ENCODE data around the gene PSMB1.

The PSMB1 gene
- long read RNA-seq, donor 1, transcript PSMB1-201 (6 exons, 928 nt) = major isoform, 188 of 253 reads
- long read RNA-seq, donor 1, transcript PSMB1-202 (5 exons, 1,939 nt) = minor isoform, 21 of 253 reads
- long read RNA-seq, donor 1, partial matches to known transcripts = 23 of 253 reads
- long read RNA-seq, donor 1, other reads (novel, unspliced or antisense) = 21 of 253 reads
- long read RNA-seq, donor 2, transcript PSMB1-201 (6 exons, 928 nt) = major isoform, 90 of 107 reads
- long read RNA-seq, donor 2, partial matches to known transcripts = 5 of 107 reads
- long read RNA-seq, donor 2, other reads (novel, unspliced or antisense) = 9 of 107 reads
- long read RNA-seq, donor 3, transcript PSMB1-201 (6 exons, 928 nt) = major isoform, 59 of 63 reads
- long read RNA-seq, donor 3, partial matches to known transcripts = 0 of 63 reads
- long read RNA-seq, donor 3, other reads (novel, unspliced or antisense) = 0 of 63 reads
- long read RNA-seq, donor 4, transcript PSMB1-202 (5 exons, 1,939 nt) = minor isoform, 16 of 152 reads
- long read RNA-seq, donor 4, transcript PSMB1-201 (6 exons, 928 nt) = major isoform, 115 of 152 reads
- long read RNA-seq, donor 4, partial matches to known transcripts = 14 of 152 reads
- long read RNA-seq, donor 4, other reads (novel, unspliced or antisense) = 7 of 152 reads
- long read RNA-seq, donor 5, transcript PSMB1-202 (5 exons, 1,939 nt) = minor isoform, 14 of 183 reads
- long read RNA-seq, donor 5, transcript PSMB1-201 (6 exons, 928 nt) = major isoform, 146 of 183 reads
- long read RNA-seq, donor 5, partial matches to known transcripts = 7 of 183 reads
- long read RNA-seq, donor 5, other reads (novel, unspliced or antisense) = 16 of 183 reads
- long read RNA-seq, donor 6, transcript PSMB1-201 (6 exons, 928 nt) = major isoform, 97 of 152 reads
- long read RNA-seq, donor 6, partial matches to known transcripts = 42 of 152 reads
- long read RNA-seq, donor 6, other reads (novel, unspliced or antisense) = 9 of 152 reads
- long read RNA-seq, donor 7, transcript PSMB1-202 (5 exons, 1,939 nt) = minor isoform, 18 of 238 reads
- long read RNA-seq, donor 7, transcript PSMB1-201 (6 exons, 928 nt) = major isoform, 156 of 238 reads
- long read RNA-seq, donor 7, partial matches to known transcripts = 34 of 238 reads
- long read RNA-seq, donor 7, other reads (novel, unspliced or antisense) = 30 of 238 reads
- long read RNA-seq, donor 8, transcript PSMB1-201 (6 exons, 928 nt) = major isoform, 104 of 127 reads
- long read RNA-seq, donor 8, transcript PSMB1-202 (5 exons, 1,939 nt) = minor isoform, 8 of 127 reads
- long read RNA-seq, donor 8, partial matches to known transcripts = 7 of 127 reads
- long read RNA-seq, donor 8, other reads (novel, unspliced or antisense) = 8 of 127 reads

DNA sequence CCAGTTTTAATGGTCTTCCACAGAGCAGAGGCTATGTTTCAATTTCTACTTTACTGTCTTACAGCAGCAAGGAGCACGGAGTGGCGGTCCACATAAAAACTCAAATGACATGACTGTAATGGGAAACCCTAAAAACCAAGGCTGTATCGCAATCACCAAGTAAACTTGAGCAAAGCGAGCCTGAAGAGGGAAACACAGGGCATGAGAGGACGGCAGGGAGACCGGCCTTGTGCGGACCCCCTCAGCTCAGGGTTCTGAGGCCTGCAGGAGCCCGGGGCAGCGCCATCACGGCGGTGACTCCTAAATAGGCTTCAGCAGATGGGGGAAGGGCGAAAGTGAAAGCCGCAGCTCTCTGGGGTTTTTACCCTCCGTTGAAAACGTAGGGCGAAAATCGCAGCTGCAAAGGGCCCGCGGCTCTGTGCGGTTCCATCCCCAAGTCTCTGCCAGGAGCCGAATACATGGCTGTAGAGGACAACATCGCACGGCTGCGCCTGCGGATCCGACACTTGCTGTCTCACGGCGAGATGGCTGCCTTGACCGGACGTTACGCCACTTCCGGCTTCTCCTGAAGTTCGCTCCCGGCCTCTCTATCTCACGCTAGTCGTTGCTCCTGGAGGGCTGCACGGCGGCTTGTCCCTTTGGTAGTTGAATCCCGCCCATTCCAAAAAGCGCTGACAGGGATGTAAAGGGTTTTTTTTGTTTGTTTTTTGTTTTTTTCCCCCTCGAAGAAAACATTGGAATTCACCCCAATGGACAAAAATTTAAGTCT lies at the start of gene PSMB1:
TSS of gene PSMB1 (minus strand) at position 543 of the 769 bp plus-strand sequence. CDS start at position 478, 65 bp downstream.
- peak; percentile 97 for DNase-seq

DNA sequence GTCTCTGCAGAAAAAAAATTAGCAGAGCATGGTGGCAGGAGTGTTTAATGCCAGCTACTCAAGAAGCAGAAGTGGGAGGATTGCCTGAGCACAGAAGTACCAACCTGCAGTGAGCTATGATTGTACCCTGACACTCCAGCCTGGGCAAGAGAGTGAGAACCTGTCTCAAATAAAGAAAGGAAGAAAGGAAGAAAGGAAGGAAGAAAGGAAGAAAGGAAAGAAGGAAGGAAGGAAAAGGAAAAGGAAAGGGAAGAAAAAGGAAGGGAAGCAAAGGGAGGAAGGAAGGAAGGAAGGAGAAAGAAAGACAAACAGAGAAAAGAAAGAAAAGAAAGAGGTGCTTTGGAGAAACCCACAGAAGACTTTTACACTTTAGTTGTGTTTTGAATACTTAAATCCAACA lies 44.2 kb upstream of the PSMB1 start:
- no peak for DNase-seq

DNA sequence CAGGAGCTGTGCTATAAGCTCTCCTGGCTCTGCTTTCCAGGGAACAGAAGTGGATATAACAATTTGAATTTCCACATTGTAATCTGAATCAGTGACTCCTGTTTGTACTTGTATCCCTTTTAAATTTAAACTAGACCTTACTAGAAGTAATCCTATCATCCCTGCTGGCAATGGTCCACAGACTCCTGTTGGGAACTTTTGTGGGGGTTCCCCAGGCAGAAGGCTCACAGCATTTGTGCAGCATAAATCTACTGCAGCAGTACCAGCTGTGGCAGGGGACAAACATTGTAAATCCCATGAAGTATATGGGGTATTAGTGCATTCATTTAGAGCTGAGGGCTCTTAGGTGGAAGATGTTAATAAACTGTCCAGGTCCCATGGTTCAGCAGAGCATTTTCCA lies 43.3 kb upstream of the PSMB1 start:
- no peak for DNase-seq

DNA sequence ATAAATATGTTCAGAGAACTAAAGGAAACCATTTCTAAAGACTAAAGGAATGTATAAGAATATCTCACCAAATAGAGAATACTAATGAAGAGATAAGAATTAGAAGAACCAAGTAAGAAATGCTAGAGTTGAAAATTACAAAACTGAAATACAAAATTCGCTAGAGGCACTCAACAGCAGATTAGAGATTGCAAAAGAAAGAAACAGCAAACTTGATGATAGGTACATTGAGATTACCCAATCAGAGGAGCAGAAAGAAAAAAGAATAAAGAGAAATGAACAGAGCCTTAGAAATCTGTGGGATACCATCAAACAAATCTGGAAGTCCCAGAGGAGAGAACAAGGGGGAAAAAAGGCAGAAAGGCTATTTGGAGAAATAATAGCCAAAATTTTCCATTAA lies 37.6 kb upstream of the PSMB1 start:
- DNase-seq = no peak

DNA sequence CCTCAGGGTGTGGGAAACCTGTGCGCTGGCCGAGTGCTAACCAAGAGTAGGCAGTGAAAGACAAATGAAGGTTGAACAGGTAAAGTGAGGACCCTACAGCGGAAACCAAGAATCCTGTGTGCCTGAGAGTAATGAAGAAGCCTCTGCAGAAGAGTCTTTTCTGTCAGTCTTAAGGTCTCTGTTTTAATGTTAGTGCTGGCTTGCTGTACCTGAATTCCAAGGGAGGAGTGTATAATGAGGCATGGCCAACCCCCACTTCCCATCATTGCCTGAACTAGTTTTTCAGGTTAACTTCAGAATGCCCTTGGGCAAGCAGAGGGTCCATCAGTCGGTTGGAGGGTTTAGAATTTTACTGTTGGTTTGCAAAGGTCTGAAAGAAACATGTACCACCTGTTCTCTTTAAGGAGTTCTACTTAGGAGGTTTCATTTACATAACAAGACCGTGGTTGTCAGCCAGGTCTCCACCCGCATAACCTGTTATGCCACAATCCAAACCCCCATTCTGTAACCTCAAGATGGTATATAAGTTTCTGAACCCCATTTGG lies 31.9 kb upstream of the PSMB1 start:
- DNase-seq = no peak

DNA sequence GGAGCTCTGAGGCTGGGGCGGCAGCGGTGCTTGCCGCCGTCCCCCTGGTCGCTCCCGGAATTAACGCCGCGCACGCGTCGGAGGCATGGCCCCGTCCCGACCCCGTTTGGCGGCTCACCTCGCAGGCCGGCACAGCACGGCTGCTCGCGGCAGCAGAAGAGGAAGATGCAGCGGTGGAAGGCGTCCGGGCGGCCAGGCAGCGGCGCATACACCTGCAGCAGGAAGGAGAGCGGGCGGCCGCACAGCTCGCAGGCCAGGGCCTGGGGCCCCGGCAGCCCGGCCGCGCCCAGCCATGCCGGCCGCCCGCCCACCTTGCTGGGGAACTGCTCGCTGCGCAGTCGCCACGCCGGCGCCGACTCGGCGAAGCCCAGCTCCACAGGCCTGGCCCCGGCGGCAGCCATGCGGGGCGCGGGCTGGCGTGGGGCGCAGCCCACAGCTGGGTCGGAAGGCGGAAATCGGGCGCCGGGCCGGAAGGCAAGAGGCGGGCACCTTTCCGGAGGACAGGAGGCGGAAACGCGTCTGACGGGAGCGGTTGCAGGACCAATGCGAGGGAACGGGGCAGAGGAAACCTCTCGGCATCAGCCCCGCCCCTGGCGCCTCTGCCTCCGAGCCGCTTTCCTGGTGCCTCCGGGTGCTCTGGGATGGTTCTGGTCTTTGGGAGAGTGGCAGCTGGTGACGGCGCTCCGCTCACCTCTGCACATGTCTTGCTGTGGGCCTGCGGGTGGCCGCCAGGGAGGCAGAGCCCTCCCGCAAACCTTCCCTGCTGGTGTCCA lies 31.3 kb upstream of the PSMB1 start, which contains the start of gene PDCD2:
TSS of gene PDCD2 (minus strand) at position 457 of the 773 bp plus-strand sequence. CDS start at position 401, 56 bp downstream.
- DNase-seq = peak; percentile 85

DNA sequence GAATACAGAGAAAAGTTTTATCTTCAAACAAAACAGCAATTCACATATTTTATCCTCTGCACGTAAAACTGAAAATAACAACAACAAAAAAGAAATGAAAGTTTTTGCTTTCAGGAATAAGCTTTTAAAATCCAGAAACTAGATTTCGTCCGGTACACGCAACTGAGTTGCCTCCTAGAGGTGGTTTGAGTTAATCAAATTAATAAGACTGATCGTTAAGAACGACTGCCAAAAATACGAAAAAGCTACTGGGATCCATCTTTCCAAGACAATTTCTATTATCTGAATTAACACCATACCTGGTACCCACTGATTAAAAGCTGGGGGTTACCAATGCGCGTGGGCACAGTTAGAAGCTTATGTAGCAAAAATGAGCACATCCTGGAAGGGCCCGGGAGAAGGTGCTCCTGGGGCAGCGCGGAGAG lies 30.7 kb upstream of the PSMB1 start:
- no peak for DNase-seq

DNA sequence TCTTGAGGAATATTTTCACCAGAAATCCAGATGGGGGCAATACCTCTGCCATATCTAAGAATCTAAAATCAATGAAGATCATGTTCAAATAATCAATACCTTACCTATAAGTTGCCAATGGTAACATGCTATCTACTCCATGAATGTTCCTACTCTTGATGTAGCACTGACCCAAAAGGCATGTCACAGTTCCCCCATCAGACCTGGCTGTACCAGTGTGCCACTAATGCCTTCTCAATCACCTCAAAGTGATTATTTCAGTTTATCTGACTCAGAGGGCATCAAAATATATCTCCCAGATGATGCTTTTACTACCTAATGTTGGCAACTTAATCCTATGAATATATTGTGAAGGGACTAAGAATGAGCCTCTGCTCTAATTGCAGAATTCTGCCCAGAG lies 25.8 kb upstream of the PSMB1 start:
- DNase-seq = no peak

DNA sequence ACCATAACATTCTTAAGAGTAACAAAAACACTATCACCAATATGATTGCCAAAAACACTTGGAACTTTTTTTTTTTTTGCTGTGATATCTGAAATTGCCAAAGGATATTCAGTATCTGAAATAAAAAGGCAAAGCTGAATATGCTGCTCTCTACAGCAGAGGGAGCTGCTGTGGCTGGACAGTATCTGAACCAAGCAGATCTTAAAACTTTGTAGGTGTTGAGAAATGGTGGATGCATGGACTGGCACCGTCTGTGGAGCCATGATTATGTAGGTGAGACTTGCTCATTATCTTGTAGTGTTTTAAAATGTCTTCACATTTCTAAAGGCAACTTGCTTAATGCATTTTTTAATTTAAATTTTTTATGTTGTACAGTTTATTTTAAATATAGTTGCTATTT lies 22.1 kb upstream of the PSMB1 start:
- no peak for DNase-seq

DNA sequence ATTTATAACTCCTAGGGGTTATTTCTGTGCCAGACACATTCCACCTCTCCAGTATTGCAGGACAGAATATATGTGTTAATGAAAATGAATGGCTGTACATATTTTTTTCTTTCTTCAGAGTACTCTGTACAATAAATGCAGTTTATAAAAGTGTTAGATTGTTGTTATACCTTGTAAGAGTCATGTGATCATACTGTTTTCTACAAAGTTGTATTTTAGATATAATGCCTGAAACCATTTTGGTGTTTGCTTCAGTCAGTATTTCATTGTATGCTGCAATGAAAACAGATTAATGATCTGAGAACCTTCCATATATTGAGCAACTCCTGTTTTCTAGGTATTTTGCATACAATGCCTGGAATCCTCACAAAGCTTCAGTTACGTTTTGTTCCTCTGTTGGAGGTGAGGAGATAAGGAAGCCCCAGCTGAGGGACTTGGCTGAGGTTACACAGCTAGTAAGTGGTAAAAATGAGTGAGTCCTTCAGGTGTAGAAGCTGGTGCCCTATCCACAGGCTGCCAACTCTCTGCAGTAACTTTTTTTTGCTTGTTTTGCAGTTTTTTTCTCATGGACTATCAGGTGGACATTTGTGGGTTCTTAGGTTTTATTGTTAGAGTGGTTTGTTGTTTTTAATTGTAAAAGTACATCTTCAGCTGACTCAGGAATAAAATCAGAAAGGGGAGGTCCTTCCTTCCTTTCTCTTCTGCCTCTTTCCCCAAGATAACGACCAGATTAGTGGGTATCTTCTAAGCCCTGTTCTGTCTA lies 19.8 kb upstream of the PSMB1 start:
- no peak for DNase-seq

DNA sequence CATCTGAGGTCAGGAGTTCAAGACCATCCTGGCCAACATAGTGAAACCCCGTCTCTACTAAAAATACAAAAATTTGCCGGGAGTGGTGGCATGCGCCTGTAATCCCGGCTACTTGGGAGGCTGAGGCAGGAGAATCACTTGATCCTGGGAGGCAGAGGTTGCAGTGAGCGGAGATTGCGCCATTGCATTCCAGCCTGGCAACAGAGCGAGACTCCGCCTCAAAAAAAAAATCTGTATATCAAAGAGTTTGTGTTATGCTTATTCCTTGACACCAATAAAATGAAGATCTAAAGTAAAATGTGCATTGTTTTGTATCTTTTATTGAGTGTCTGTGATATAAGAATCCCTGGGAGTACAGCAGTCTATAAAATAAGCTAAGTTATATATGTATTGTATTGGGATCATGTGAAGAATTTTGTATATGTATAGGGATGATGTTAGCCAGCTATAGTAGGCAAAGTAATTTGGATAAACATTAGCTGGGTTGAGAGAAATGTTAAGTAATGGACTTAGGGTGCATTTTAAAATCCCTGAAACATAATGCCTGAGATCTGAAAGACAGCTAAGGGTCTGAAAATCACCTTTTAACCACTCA lies 11.9 kb upstream of the PSMB1 start:
- no peak for DNase-seq

DNA sequence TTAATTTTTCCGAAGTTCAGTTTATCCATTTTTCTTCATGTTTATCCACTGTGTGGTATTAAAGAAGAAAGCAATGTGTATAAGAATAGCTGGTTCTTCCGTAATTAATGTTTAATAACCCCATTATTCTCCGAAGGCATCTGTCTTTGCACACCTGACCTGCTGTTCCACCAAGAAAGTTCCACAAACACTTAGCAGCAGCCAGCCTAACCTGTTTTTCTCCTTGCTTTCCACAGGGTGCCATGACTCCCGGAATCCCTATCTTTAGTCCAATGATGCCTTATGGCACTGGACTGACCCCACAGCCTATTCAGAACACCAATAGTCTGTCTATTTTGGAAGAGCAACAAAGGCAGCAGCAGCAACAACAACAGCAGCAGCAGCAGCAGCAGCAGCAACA lies 8.4 kb upstream of the PSMB1 start:
- no peak for DNase-seq

DNA sequence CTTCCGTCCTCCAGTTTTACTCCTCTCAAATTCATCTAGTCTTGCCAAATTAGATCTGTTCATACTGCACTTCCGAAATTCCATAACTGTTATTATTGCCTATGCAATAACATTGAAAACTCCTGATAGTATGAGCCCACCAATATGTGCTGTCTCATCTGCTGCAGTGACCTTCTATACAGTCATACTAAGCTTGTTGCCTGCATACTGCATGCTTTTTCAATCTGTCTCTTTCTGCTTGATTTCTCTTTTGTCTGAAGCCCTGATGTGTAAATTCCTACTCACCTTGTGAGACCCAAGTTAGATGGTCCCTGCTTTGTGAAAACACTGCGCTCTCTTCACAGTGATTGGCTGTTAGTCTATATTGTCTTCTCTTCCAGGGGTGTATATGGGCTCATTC lies 2.2 kb upstream of the PSMB1 start:
- DNase-seq = no peak

DNA sequence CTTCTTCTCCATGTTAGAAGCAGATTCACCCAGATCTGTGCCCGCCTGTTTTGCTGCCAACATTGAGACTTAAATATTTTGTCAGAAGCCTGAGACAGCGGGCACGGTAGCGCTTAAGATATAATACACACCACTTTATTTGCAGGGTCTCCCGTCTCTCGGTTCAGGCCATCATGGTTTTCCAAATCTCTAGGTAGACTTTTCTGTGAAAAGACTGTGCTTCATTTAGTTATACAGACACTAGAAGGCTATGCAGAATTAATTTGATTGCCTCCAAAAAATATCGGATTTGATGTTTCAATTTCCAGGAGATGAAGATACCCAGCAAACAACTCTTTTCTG lies 1.7 kb upstream of the PSMB1 start:
- DNase-seq = no peak

DNA sequence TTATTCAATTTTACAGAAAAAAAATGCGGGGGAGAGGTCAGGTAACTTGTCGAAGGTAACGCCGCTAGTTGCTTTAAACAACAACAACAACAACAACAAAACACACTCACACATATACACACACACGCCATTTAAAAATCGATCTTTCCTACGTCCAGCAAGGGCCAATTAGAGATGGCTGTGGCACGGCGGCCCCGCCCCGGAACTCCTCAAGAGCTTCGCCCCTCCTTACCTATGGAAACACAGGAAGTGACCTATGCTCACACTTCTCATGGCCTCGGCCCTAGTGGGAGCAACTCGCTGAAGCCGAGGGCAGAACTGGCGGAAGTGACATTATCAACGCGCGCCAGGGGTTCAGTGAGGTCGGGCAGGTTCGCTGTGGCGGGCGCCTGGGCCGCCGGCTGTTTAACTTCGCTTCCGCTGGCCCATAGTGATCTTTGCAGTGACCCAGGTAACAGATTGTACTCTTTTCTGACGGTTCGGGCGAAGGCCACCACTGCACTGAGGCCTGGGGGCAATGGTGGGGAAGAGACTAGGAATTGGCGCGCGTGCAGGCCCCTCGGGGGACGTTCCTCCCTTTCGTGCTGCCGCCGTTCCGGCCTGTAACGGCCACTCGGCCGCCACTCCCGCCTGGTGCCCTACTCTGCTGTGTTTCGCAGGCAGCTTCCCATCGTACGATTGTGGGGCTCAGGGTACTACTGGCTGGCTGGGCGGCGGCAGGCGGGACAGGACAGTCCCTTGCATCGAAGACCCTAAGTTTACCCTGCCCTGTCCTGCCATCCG lies 1.1 kb upstream of the PSMB1 start, which contains the start of gene TBP:
TSS of gene TBP (plus strand) at position 357 of the 783 bp plus-strand sequence. CDS start 2,661 bp downstream, outside the sequence.
- peak; percentile 91 for DNase-seq

DNA sequence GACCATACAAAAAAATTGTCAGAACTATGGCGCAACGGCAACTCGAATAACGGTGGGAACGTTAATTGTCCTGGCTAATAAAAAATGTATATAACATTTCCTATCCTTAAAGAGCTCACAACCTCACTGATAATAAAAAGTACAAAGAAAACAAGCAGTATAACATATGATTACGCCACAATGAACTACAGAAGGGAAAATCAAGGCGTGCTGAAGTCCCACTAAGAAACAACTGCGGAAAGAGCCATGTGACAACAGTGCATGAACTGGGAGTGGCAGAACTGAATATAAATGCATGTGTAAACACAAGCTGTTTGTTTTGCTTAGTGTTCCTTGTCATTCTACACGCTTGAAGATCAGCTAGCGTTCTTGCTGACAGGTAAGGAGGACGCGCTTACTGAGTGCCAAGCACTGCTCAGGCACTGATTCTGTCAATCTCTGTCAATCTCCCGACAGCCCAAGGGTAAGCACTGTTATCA lies 466 bp upstream of the PSMB1 start:
- DNase-seq = peak; percentile 86

DNA sequence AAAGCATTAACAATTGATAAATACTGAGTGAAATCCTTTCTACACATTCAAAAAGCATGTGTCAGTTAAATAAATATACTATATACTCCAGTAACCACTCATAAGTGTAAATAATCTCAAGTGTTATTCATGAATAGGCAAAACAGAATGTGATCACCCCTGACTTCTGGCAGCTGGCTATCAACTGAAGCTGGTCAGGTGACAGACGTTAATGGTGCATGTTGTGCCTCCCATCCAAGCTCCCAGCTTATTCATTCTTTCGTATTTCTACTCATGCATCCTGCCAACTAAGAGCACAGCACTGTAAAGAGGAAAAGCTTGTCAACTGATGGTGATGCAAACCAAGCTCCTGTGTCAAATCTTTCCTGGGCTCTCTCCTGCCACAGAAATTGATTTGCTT lies 7.7 kb downstream of the PSMB1 start:
- no peak for DNase-seq
